ENCODE results near the gene COL1A1. TPM values are rescaled to one million over a fixed set of nuclear protein-coding genes. Genes with fewer than 3 reads are reported as not detected.

The COL1A1 gene
- polyA plus RNA-seq, 1 donor (not counting 4 experiments of a cell fraction or from before 2014, with no cell fraction given) = 0.55 TPM

DNA sequence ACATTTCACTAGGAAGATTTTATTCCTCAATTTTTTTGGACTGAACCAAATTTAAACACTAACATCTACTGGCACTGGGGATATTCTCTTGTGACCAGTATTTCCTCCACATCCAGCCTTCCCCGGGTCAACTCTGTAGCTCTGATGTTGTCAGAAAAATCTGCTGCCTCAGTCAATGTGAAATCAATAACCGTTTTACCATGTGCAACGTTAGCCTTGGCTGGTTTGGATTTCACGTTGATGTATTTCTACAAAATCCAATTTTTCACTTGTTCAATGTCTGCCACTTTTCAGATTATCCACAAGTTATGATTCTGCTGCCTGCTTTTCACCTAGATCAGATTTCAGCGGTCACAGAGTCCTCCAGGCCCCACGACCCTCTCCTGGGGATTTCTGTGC lies 28.5 kb downstream of the COL1A1 start:
- Histone ChIP-seq H3K9ac (ENCODE audit: control insufficient read depth, extremely low read depth, insufficient read depth, low read length) (no peak overlapping the region), H3K27me3 (ENCODE audit: control insufficient read depth, extremely low read depth, insufficient read depth, low read length) (peaks cover 3% of the 10 kb centered on the region), H3K9me1 (ENCODE audit: control insufficient read depth, extremely low read depth, insufficient read depth, low read length) (no peaks in the 10 kb centered on the region), H4K20me1 (ENCODE audit: control insufficient read depth, extremely low read depth, insufficient read depth, low read length) (no peaks in the 10 kb centered on the region), H3K27ac (ENCODE audit: control insufficient read depth, insufficient read depth, low read length) (no peak overlapping the region), H3K4me1 (ENCODE audit: control insufficient read depth, extremely low read depth, insufficient read depth, low read length) (peaks cover 9% of the 10 kb centered on the region), H2AFZ (ENCODE audit: control insufficient read depth, low read length) (no peak overlapping the region), H3K36me3 (ENCODE audit: control insufficient read depth in 2 of 2, extremely low read depth in 1 of 2, insufficient read depth in 2 of 2, low read length in 2 of 2) (no peaks in the 10 kb centered on the region), H3K9me3 (ENCODE audit: control insufficient read depth, low read depth, low read length) (no peaks in the 10 kb centered on the region), H3K79me2 (ENCODE audit: control insufficient read depth, insufficient read depth, low read length) (no peaks in the 10 kb centered on the region), H3K4me3 (ENCODE audit: control insufficient read depth in 2 of 3, extremely low read depth in 1 of 3, insufficient read depth in 2 of 3, low read depth in 1 of 3, low read length in 3 of 3) (no peak overlapping the region), H3K4me2 (ENCODE audit: control insufficient read depth, extremely low read depth, insufficient read depth, low read depth, low read length) (no peak overlapping the region)
- dilution Hi-C loops (cut with MboI; ENCODE audit: extremely low pct_ligation_motif_present, low sequenced_read_pairs) = no loop called here
- DNase-seq (ENCODE audit: low read depth, low spot score) (no peak), FAIRE-seq (no peak)
- TF ChIP-seq CTCF (optimal IDR thresholded peaks at IDR 0.05 in 1 of 3, IDR thresholded peaks at IDR 0.05 in 1 of 3, conservative IDR thresholded peaks at IDR 0.05 in 1 of 3; ENCODE audit: extremely low read depth in 1 of 3, insufficient read depth in 2 of 3, low read length in 3 of 3) (no peak), EZH2 (IDR thresholded peaks at IDR 0.05; ENCODE audit: low read length) (no peak)

- no peaks in the 10 kb centered on the region for H3K9me3 ChIP-seq (ENCODE audit: control insufficient read depth, low read depth, low read length)
- dilution Hi-C loops (cut with MboI; ENCODE audit: extremely low pct_ligation_motif_present, low sequenced_read_pairs) = no loop called here
- H3K9me1 ChIP-seq (ENCODE audit: control insufficient read depth, extremely low read depth, insufficient read depth, low read length) = no peaks in the 10 kb centered on the region
- TF ChIP-seq CTCF (optimal IDR thresholded peaks at IDR 0.05 in 1 of 3, IDR thresholded peaks at IDR 0.05 in 1 of 3, conservative IDR thresholded peaks at IDR 0.05 in 1 of 3; ENCODE audit: extremely low read depth in 1 of 3, insufficient read depth in 2 of 3, low read length in 3 of 3) = no peak
- TF ChIP-seq EZH2 (IDR thresholded peaks at IDR 0.05; ENCODE audit: low read length) = no peak
- H3K27me3 ChIP-seq (ENCODE audit: control insufficient read depth, extremely low read depth, insufficient read depth, low read length) = peaks cover 3% of the 10 kb centered on the region
- H3K4me2 ChIP-seq (ENCODE audit: control insufficient read depth, extremely low read depth, insufficient read depth, low read depth, low read length) = no peak overlapping the region
- H3K36me3 ChIP-seq (ENCODE audit: control insufficient read depth in 2 of 2, extremely low read depth in 1 of 2, insufficient read depth in 2 of 2, low read length in 2 of 2) = no peaks in the 10 kb centered on the region
- no peak overlapping the region for H3K27ac ChIP-seq (ENCODE audit: control insufficient read depth, insufficient read depth, low read length)
- no peaks in the 10 kb centered on the region for H3K79me2 ChIP-seq (ENCODE audit: control insufficient read depth, insufficient read depth, low read length)
- peaks cover 1% of the 10 kb centered on the region for H3K4me1 ChIP-seq (ENCODE audit: control insufficient read depth, extremely low read depth, insufficient read depth, low read length)
- FAIRE-seq (no peak), DNase-seq (ENCODE audit: low read depth, low spot score) (no peak)
- H2AFZ ChIP-seq (ENCODE audit: control insufficient read depth, low read length) = no peak overlapping the region
- no peak overlapping the region for H3K9ac ChIP-seq (ENCODE audit: control insufficient read depth, extremely low read depth, insufficient read depth, low read length)
- H3K4me3 ChIP-seq (ENCODE audit: control insufficient read depth in 2 of 3, extremely low read depth in 1 of 3, insufficient read depth in 2 of 3, low read depth in 1 of 3, low read length in 3 of 3) = no peak overlapping the region
- no peaks in the 10 kb centered on the region for H4K20me1 ChIP-seq (ENCODE audit: control insufficient read depth, extremely low read depth, insufficient read depth, low read length)
Observed at GRCh38 chr17:50172130-50172529, 29.3 kb downstream of the COL1A1 start.

Measured in keratinocyte (primary cell).